Fibroblast of mammary gland (primary cell): ENCODE results near the gene FAM78A.

Experiments
- DNase-seq: peaks from one replicate; pipeline ENCODE4 v3.0.0-alpha.2; 2010; ENCODE audit warnings: low read depth
- H3K4me3 ChIP-seq: 2 replicates; pipeline ENCODE4 v1.5.1; 2011; ENCODE audit warnings: low read depth, mild to moderate bottlenecking, low read length, moderate library complexity; ENCODE audit not compliant: control insufficient read depth
- CTCF ChIP-seq: conservative IDR thresholded peaks from 2 replicates; pipeline ENCODE4 v1.5.1; 2011; ENCODE audit warnings: low read depth, low read length, inconsistent platforms; ENCODE audit not compliant: control insufficient read depth, insufficient read depth

Gene FAM78A

GRCh38 chr9:131296906-131297500 is 20.7 kb upstream of the FAM78A start:
- H3K4me3 ChIP-seq, result no peak overlapping the region
- no peak for DNase-seq
- TF ChIP-seq CTCF, result no peak

GRCh38 chr9:131296460-131296859 is 20.1 kb upstream of the FAM78A start:
- no peak for DNase-seq
- no peak overlapping the region for H3K4me3 ChIP-seq
- TF ChIP-seq CTCF, result no peak

GRCh38 chr9:131292937-131293336 is 16.6 kb upstream of the FAM78A start:
- no peak for TF ChIP-seq CTCF
- no peak for DNase-seq
- H3K4me3 ChIP-seq, result no peak overlapping the region

GRCh38 chr9:131291795-131292315 is 15.5 kb upstream of the FAM78A start:
- DNase-seq, result no peak
- no peak overlapping the region for H3K4me3 ChIP-seq
- TF ChIP-seq CTCF, result no peak

- no peak for TF ChIP-seq CTCF
Measured at GRCh38 chr9:131290767-131291370, 14.6 kb upstream of the FAM78A start.

GRCh38 chr9:131290036-131290766 is 13.9 kb upstream of the FAM78A start:
- no peak for TF ChIP-seq CTCF
- H3K4me3 ChIP-seq, result peak overlapping the region; percentile 57
- no peak for DNase-seq

More at GRCh38 chr9:131290767-131291370, 14.6 kb upstream of the FAM78A start:
- peak overlapping the region; percentile 57 for H3K4me3 ChIP-seq
- no peak for DNase-seq
